ENCODE results near the gene AK5.

- no peak for TF ChIP-seq CTCF (IDR thresholded peaks at IDR 0.05)
- TF ChIP-seq ZFX (IDR thresholded peaks at IDR 0.05; ENCODE audit: borderline replicate concordance), result no peak
These were observed 229.6 kb downstream of the AK5 start for GRCh38 chr1:77511440-77511840.

Measured in 22Rv1 (cell line).